Hepatocyte (in vitro differentiated cells): ENCODE results near the gene GPR142. TPM values are rescaled to one million over a fixed set of nuclear protein-coding genes. Genes with fewer than 3 reads are reported as not detected.

Source experiments
- DNase-seq: peaks from one replicate; pipeline ENCODE4 v3.0.0-alpha.2; 2016; ENCODE audit warnings: low spot score
- H2AFZ ChIP-seq: fragments of 200-600 bp; sonication (generic); 2 replicates; pipeline ENCODE4 v1.6.0; 2016; ENCODE audit warnings: antibody characterized with exemption, mild to moderate bottlenecking
- H3K27ac ChIP-seq: fragments of 200-600 bp; sonication (generic); 2 replicates; pipeline ENCODE4 v1.5.1; 2016; ENCODE audit warnings: mild to moderate bottlenecking
- H3K27me3 ChIP-seq: fragments of 200-600 bp; sonication (generic); 2 replicates; pipeline ENCODE4 v1.6.1; 2016
- H3K36me3 ChIP-seq: fragments of 200-600 bp; sonication (generic); replicated peaks from 2 replicates; pipeline ENCODE4 v1.5.1; 2016; ENCODE audit warnings: low read depth; ENCODE audit not compliant: insufficient read depth
- H3K4me1 ChIP-seq: fragments of 200-600 bp; sonication (generic); 2 replicates; pipeline ENCODE4 v1.5.1; 2016; ENCODE audit warnings: mild to moderate bottlenecking, moderate library complexity; ENCODE audit not compliant: insufficient read depth
- H3K4me2 ChIP-seq: fragments of 200-600 bp; sonication (generic); 2 replicates; pipeline ENCODE4 v1.6.0; 2016
- H3K4me3 ChIP-seq: fragments of 200-600 bp; sonication (generic); 2 replicates; pipeline ENCODE4 v1.5.1; 2016; ENCODE audit warnings: mild to moderate bottlenecking
- H3K79me2 ChIP-seq: fragments of 200-600 bp; sonication (generic); 2 replicates; pipeline ENCODE4 v1.6.0; 2017; ENCODE audit warnings: mild to moderate bottlenecking
- H3K9me2 ChIP-seq: fragments of 200-600 bp; sonication (generic); replicated peaks from 2 replicates; pipeline ENCODE4 v1.6.0; 2017; ENCODE audit warnings: mild to moderate bottlenecking; ENCODE audit not compliant: insufficient read depth
- H3K9me3 ChIP-seq: fragments of 200-600 bp; sonication (generic); 2 replicates; pipeline ENCODE4 v1.5.1; 2016; ENCODE audit warnings: low read depth, mild to moderate bottlenecking
- H4K20me1 ChIP-seq: fragments of 200-600 bp; sonication (generic); 2 replicates; pipeline ENCODE4 v1.6.0; 2016; ENCODE audit warnings: mild to moderate bottlenecking; ENCODE audit not compliant: insufficient read depth, poor library complexity, severe bottlenecking
- EZH2 ChIP-seq: fragments of 200-600 bp; sonication (generic); IDR thresholded peaks from 2 replicates; pipeline ENCODE4 v1.6.1; 2016; ENCODE audit warnings: antibody characterized with exemption, mild to moderate bottlenecking, borderline replicate concordance
- EZH2phosphoT487 ChIP-seq: fragments of 200-600 bp; sonication (generic); IDR thresholded peaks from one replicate; pipeline ENCODE4 v1.6.1; 2018; ENCODE audit warnings: antibody characterized with exemption, mild to moderate bottlenecking, low read depth, moderate library complexity; ENCODE audit not compliant: unreplicated experiment, severe bottlenecking
- WGBS: methylation state at CpG from one replicate; pipeline ENCODE4 v1.1.6; 2016; ENCODE audit warnings: low lambda C conversion rate; ENCODE audit errors: missing lambda C conversion rate; 5-methylcytosine and 5-hydroxymethylcytosine counted together
- polyA plus RNA-seq: library from polyadenylated mRNA; unstranded; fragments of >200 nt; fragmentation: Nextera tagmentation; extraction: Ambion mirVana; gene quantifications from 2 replicates; pipeline ENCODE4 v1.2.1, GENCODE V29; 2016
- total RNA-seq: library from RNA; depleted of rRNA; stranded (reverse); fragments of >200 nt; gene quantifications from 2 replicates; pipeline ENCODE4 v1.2.3, GENCODE V29; 2014
- TF ChIP-seq, protein P1 (sequence below): fragments of 200-600 bp; sonication (generic); IDR thresholded peaks from 2 replicates; pipeline ENCODE4 v1.5.1; 2016; ENCODE audit warnings: antibody characterized with exemption, mild to moderate bottlenecking; ENCODE audit not compliant: poor library complexity

Gene GPR142
- total and polyA plus RNA-seq, 2 experiments from 2014 or later: not detected

DNA sequence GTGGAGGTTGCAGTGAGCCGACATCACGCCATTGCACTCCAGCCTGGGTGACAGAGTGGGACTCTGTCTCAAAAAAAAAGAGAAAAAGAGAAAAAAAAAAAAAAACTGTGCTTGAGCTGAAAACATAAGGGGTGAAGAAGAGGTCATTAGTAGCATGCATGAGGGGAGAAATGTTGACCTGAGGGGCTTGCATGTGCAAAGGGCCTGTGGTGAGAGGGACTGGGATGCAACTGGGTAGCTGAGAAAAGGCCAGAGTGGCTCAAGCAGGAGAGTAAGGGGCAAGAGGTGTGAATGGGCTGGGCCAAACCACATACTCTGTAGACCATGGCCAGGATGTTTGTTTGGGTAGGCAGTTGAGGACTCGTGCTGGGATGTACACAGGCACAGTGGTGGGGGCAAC is 37.9 kb upstream of the GPR142 start:
- H2AFZ ChIP-seq: no peak overlapping the region
- H3K27me3 ChIP-seq: peaks cover 34% of the 10 kb centered on the region

GRCh38 chr17:74330446-74330845 is 36.9 kb upstream of the GPR142 start:
- H3K79me2 ChIP-seq: no peaks in the 10 kb centered on the region
- no peaks in the 10 kb centered on the region for H3K9me3 ChIP-seq
- peaks cover 24% of the 10 kb centered on the region for H3K27me3 ChIP-seq
- no peaks in the 10 kb centered on the region for H4K20me1 ChIP-seq
- no peaks in the 10 kb centered on the region for H3K4me1 ChIP-seq
- no peaks in the 10 kb centered on the region for H3K36me3 ChIP-seq
- TF ChIP-seq EZH2phosphoT487: no peak
- no peak for TF ChIP-seq EZH2
- TF ChIP-seq, protein P1, sequence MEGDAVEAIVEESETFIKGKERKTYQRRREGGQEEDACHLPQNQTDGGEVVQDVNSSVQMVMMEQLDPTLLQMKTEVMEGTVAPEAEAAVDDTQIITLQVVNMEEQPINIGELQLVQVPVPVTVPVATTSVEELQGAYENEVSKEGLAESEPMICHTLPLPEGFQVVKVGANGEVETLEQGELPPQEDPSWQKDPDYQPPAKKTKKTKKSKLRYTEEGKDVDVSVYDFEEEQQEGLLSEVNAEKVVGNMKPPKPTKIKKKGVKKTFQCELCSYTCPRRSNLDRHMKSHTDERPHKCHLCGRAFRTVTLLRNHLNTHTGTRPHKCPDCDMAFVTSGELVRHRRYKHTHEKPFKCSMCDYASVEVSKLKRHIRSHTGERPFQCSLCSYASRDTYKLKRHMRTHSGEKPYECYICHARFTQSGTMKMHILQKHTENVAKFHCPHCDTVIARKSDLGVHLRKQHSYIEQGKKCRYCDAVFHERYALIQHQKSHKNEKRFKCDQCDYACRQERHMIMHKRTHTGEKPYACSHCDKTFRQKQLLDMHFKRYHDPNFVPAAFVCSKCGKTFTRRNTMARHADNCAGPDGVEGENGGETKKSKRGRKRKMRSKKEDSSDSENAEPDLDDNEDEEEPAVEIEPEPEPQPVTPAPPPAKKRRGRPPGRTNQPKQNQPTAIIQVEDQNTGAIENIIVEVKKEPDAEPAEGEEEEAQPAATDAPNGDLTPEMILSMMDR: no peak
- WGBS: 83% methylated on average over 8 of the region's 8 CpGs
- H3K9me2 ChIP-seq: no peaks in the 10 kb centered on the region
- H3K4me2 ChIP-seq: no peak overlapping the region
- DNase-seq: no peak
- H3K4me3 ChIP-seq: no peak overlapping the region
- H2AFZ ChIP-seq: no peak overlapping the region
- no peak overlapping the region for H3K27ac ChIP-seq

More for the DNA sequence above, 37.9 kb upstream of the GPR142 start:
- H3K36me3 ChIP-seq: no peaks in the 10 kb centered on the region
- no peaks in the 10 kb centered on the region for H3K79me2 ChIP-seq
- TF ChIP-seq EZH2phosphoT487: no peak
- TF ChIP-seq, protein P1: no peak
- no peak for TF ChIP-seq EZH2
- WGBS: 94% methylated on average over 3 of the region's 3 CpGs
- H3K4me3 ChIP-seq: no peak overlapping the region
- no peak overlapping the region for H3K4me2 ChIP-seq
- no peaks in the 10 kb centered on the region for H3K9me2 ChIP-seq
- H3K27ac ChIP-seq: no peak overlapping the region
- H3K4me1 ChIP-seq: no peaks in the 10 kb centered on the region
- no peak for DNase-seq
- no peaks in the 10 kb centered on the region for H4K20me1 ChIP-seq
- no peaks in the 10 kb centered on the region for H3K9me3 ChIP-seq

GRCh38 chr17:74332017-74332650 is 35.2 kb upstream of the GPR142 start:
- WGBS: 54% methylated on average over 7 of the region's 7 CpGs
- Histone ChIP-seq H3K36me3 (no peaks in the 10 kb centered on the region), H3K9me3 (no peaks in the 10 kb centered on the region), H3K4me2 (no peak overlapping the region), H3K4me1 (no peaks in the 10 kb centered on the region), H3K79me2 (no peaks in the 10 kb centered on the region), H3K9me2 (no peaks in the 10 kb centered on the region), H4K20me1 (no peaks in the 10 kb centered on the region), H3K27ac (no peak overlapping the region), H3K4me3 (no peak overlapping the region), H2AFZ (no peak overlapping the region), H3K27me3 (peaks cover 8% of the 10 kb centered on the region)
- no peak for TF ChIP-seq EZH2phosphoT487
- TF ChIP-seq, protein P1: no peak
- TF ChIP-seq EZH2: no peak
- DNase-seq: no peak
